HepG2 (cell line): ENCODE measurements around the gene RABEP2. TPM values are rescaled to one million over a fixed set of nuclear protein-coding genes. Genes with fewer than 3 reads are reported as not detected.

Experiments used
- ATAC-seq: fragments of 200-7000 bp; cut with Tn5 transposase; 3 replicates; pipeline ENCODE4 v1.9.1; 2020; ENCODE audit warnings: mild to moderate bottlenecking, moderate library complexity
- BruUV-seq: library from RNA; stranded (reverse); fragments of 400-500 nt; replicated peaks from 2 replicates; lab custom pipeline; 2021; lab: Mats Ljungman, UMichigan
- CTCF ChIA-PET: fragments of 300-600 bp; formaldehyde crosslinking; extraction: SDS; loops from one replicate; lab custom pipeline; 2021; ENCODE audit warnings: low total read pairs, inconsistent platforms, low intra/inter-chr PET ratio; lab: Yijun Ruan, JAX
- POLR2A ChIA-PET: fragments of 350-600 bp; sonication (Branson Sonifier 250); formaldehyde crosslinking; loops from one replicate; lab custom pipeline; 2020; ENCODE audit warnings: antibody characterized with exemption, inconsistent platforms; lab: Yijun Ruan, JAX
- DNase-seq: peaks from one replicate; pipeline ENCODE4 v3.0.0-alpha.2; 2015; ENCODE audit warnings: low spot score
- FAIRE-seq: peaks from 3 replicates; lab custom pipeline; 2011; peaks lifted over from hg19 to GRCh38; lab: Jason Lieb, UNC
- H2AFZ ChIP-seq: one replicate; pipeline ENCODE4 v1.6.1; 2011; ENCODE audit warnings: low read length, inconsistent platforms
- H3K27ac ChIP-seq: fragments of 300-600 bp; 3 replicates; pipeline ENCODE4 v1.8.0; 2011; ENCODE audit warnings: mixed run types, mild to moderate bottlenecking, mixed read lengths, low read length, inconsistent platforms; ENCODE audit not compliant: insufficient read depth; ENCODE audit errors: extremely low read length
- H3K27me3 ChIP-seq, 2 experiments: fragments of 200-600 bp in 1 of 2; 2 replicates in 1 of 2; 3 replicates in 1 of 2; pipeline versions ENCODE4 v1.6.0 to v1.8.0; 2011; ENCODE audit warnings: low read length in 2 of 2, mild to moderate bottlenecking in 2 of 2, moderate library complexity in 2 of 2, inconsistent platforms in 1 of 2; ENCODE audit not compliant: insufficient read depth in 2 of 2, control insufficient read depth in 1 of 2
- H3K36me3 ChIP-seq, 2 experiments: fragments of 200-600 bp in 1 of 2; replicated peaks in 1 of 2; 2 replicates in 1 of 2; 3 replicates in 1 of 2; pipeline versions ENCODE4 v1.5.1 to v1.8.0; 2011; ENCODE audit warnings: low read length in 2 of 2, inconsistent platforms in 1 of 2; ENCODE audit not compliant: insufficient read depth in 2 of 2, control insufficient read depth in 1 of 2
- H3K4me1 ChIP-seq: 2 replicates; pipeline ENCODE4 v1.5.1; 2012; ENCODE audit warnings: low read length, inconsistent platforms; ENCODE audit not compliant: insufficient read depth
- H3K4me2 ChIP-seq: 2 replicates; pipeline ENCODE4 v1.6.0; 2011; ENCODE audit warnings: low read depth, low read length, inconsistent platforms
- H3K4me3 ChIP-seq, 3 experiments: fragments of 200-600 bp in 1 of 3; sonication (generic), shearing (Covaris generic) in 1 of 3; replicated peaks in 1 of 3; 2 replicates each; pipeline ENCODE4 v1.5.1; 2011 to 2016; ENCODE audit warnings: low read length in 3 of 3, inconsistent platforms in 2 of 3, low read depth in 2 of 3, mild to moderate bottlenecking in 2 of 3, control low read depth in 1 of 3, mixed read lengths in 1 of 3; ENCODE audit not compliant: insufficient read depth in 1 of 3
- H3K79me2 ChIP-seq: one replicate; pipeline ENCODE4 v1.6.1; 2011; ENCODE audit warnings: low read length, inconsistent platforms; ENCODE audit not compliant: insufficient read depth
- H3K9ac ChIP-seq: 2 replicates; pipeline ENCODE4 v1.6.0; 2011; ENCODE audit warnings: mild to moderate bottlenecking, low read depth, low read length, inconsistent platforms; ENCODE audit not compliant: insufficient read depth
- H3K9me3 ChIP-seq: 2 replicates; pipeline ENCODE4 v1.5.1; 2012; ENCODE audit warnings: mild to moderate bottlenecking, low read length
- H4K20me1 ChIP-seq: 2 replicates; pipeline ENCODE4 v1.6.0; 2011; ENCODE audit warnings: inconsistent platforms, mild to moderate bottlenecking, low read length, moderate library complexity; ENCODE audit not compliant: insufficient read depth
- AGO2 ChIP-seq: fragments of 200-400 bp; formaldehyde crosslinking; optimal IDR thresholded peaks from 2 replicates; pipeline ENCODE3; 2017; ENCODE audit warnings: mild to moderate bottlenecking, low read depth, low read length, moderate library complexity
- RXRA ChIP-seq: sonication (generic); formaldehyde crosslinking; IDR thresholded peaks from 2 replicates; pipeline ENCODE4 v1.5.1; 2020; ENCODE audit warnings: missing genetic modification reagents
- ZBTB38 ChIP-seq: sonication (generic); formaldehyde crosslinking; IDR thresholded peaks from 2 replicates; pipeline ENCODE4 v1.5.1; 2020; ENCODE audit warnings: mild to moderate bottlenecking, missing genetic modification reagents
- ZIK1 ChIP-seq: sonication (generic); formaldehyde crosslinking; IDR thresholded peaks from 2 replicates; pipeline ENCODE4 v1.5.0; 2020; ENCODE audit warnings: mild to moderate bottlenecking, low read depth, missing genetic modification reagents, borderline replicate concordance
- ZNF335 ChIP-seq: sonication (generic); formaldehyde crosslinking; IDR thresholded peaks from 2 replicates; pipeline ENCODE4 v1.4.0; 2020; ENCODE audit warnings: missing genetic modification reagents
- ZNF446 ChIP-seq: sonication (generic); formaldehyde crosslinking; IDR thresholded peaks from 2 replicates; pipeline ENCODE4 v1.5.0; 2020; ENCODE audit warnings: mild to moderate bottlenecking, missing genetic modification reagents
- WGBS: methylation state at CpG from one replicate; pipeline ENCODE4 v1.1.6; 2017; ENCODE audit warnings: low lambda C conversion rate; 5-methylcytosine and 5-hydroxymethylcytosine counted together
- in situ Hi-C: cut with HindIII; loops from 2 replicates; pipeline ENCODE4 v1.10.0; 2017; ENCODE audit warnings: low pct_unique_long_range_greater_than_20kb; ENCODE audit not compliant: extremely low pct_ligation_motif_present
- intact Hi-C: fragments of 100-400 bp; cut with micrococcal nuclease; formaldehyde crosslinking; loops from one replicate; pipeline ENCODE4 v1.10.0; 2022; ENCODE audit not compliant: unreplicated experiment
- polyA plus RNA-seq, 8 experiments: library from polyadenylated mRNA; depleted of rRNA in 3 of 8; stranded (reverse) in 7 of 8; unstranded in 1 of 8; fragments of >200 nt; fragmentation: Illumina TruSeq in 4 of 8; extraction: Trizol in 4 of 8; gene quantifications; 2 replicates each; pipeline versions ENCODE4 v1.2.1 to v1.2.3, GENCODE V29; 2011 to 2016; ENCODE audit warnings: low read depth in 4 of 8, missing spikeins in 1 of 8, mixed read lengths in 1 of 8; ENCODE audit not compliant: insufficient read depth in 1 of 8
- total RNA-seq, 5 experiments: library from RNA; depleted of rRNA; stranded (reverse); fragments of >200 nt; fragmentation: Illumina TruSeq; extraction: Trizol; gene quantifications; 2 replicates each; pipeline ENCODE4 v1.2.3, GENCODE V29; 2016; ENCODE audit warnings: low read depth in 1 of 5
- TF ChIP-seq, protein P1 (sequence below): sonication (generic); formaldehyde crosslinking; IDR thresholded peaks from 2 replicates; pipeline ENCODE4 v1.5.1; 2020; ENCODE audit warnings: mild to moderate bottlenecking, missing genetic modification reagents, moderate library complexity
- TF ChIP-seq, protein P2 (sequence below): sonication (generic); formaldehyde crosslinking; IDR thresholded peaks from 2 replicates; pipeline ENCODE4 v1.4.0; 2020; ENCODE audit warnings: missing genetic modification reagents

RABEP2 gene
- total and polyA plus RNA-seq, 2 of the 13 experiments (the other 11 are each of a cell fraction or from before 2014, with no cell fraction given), result 10.8 to 18.4 TPM

DNA sequence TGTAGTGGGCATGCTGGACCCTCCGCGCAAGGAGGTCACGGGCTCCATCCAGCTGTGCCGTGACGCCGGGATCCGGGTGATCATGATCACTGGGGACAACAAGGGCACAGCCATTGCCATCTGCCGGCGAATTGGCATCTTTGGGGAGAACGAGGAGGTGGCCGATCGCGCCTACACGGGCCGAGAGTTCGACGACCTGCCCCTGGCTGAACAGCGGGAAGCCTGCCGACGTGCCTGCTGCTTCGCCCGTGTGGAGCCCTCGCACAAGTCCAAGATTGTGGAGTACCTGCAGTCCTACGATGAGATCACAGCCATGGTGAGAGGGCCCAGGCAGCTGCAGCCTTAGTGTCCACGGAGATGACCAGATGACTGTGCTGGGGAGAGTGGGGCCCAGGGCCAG is 24.4 kb downstream of the RABEP2 start:
- TF ChIP-seq, protein P1, sequence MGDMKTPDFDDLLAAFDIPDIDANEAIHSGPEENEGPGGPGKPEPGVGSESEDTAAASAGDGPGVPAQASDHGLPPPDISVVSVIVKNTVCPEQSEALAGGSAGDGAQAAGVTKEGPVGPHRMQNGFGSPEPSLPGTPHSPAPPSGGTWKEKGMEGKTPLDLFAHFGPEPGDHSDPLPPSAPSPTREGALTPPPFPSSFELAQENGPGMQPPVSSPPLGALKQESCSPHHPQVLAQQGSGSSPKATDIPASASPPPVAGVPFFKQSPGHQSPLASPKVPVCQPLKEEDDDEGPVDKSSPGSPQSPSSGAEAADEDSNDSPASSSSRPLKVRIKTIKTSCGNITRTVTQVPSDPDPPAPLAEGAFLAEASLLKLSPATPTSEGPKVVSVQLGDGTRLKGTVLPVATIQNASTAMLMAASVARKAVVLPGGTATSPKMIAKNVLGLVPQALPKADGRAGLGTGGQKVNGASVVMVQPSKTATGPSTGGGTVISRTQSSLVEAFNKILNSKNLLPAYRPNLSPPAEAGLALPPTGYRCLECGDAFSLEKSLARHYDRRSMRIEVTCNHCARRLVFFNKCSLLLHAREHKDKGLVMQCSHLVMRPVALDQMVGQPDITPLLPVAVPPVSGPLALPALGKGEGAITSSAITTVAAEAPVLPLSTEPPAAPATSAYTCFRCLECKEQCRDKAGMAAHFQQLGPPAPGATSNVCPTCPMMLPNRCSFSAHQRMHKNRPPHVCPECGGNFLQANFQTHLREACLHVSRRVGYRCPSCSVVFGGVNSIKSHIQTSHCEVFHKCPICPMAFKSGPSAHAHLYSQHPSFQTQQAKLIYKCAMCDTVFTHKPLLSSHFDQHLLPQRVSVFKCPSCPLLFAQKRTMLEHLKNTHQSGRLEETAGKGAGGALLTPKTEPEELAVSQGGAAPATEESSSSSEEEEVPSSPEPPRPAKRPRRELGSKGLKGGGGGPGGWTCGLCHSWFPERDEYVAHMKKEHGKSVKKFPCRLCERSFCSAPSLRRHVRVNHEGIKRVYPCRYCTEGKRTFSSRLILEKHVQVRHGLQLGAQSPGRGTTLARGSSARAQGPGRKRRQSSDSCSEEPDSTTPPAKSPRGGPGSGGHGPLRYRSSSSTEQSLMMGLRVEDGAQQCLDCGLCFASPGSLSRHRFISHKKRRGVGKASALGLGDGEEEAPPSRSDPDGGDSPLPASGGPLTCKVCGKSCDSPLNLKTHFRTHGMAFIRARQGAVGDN, result peak; percentile 30; the same call in 1 of the 2 replicates
- TF ChIP-seq ZNF446 (CRISPR knock-in tag) (no peak), ZBTB38 (0 out of 2 replicates have a peak, but pooled peaks have one; percentile 63), ZNF335 (CRISPR knock-in tag) (no peak), ZIK1 (no peak), RXRA (CRISPR knock-in tag) (0 out of 2 replicates have a peak, but pooled peaks have one; percentile 31), AGO2 (peak; percentile 83)
- TF ChIP-seq, protein P2, sequence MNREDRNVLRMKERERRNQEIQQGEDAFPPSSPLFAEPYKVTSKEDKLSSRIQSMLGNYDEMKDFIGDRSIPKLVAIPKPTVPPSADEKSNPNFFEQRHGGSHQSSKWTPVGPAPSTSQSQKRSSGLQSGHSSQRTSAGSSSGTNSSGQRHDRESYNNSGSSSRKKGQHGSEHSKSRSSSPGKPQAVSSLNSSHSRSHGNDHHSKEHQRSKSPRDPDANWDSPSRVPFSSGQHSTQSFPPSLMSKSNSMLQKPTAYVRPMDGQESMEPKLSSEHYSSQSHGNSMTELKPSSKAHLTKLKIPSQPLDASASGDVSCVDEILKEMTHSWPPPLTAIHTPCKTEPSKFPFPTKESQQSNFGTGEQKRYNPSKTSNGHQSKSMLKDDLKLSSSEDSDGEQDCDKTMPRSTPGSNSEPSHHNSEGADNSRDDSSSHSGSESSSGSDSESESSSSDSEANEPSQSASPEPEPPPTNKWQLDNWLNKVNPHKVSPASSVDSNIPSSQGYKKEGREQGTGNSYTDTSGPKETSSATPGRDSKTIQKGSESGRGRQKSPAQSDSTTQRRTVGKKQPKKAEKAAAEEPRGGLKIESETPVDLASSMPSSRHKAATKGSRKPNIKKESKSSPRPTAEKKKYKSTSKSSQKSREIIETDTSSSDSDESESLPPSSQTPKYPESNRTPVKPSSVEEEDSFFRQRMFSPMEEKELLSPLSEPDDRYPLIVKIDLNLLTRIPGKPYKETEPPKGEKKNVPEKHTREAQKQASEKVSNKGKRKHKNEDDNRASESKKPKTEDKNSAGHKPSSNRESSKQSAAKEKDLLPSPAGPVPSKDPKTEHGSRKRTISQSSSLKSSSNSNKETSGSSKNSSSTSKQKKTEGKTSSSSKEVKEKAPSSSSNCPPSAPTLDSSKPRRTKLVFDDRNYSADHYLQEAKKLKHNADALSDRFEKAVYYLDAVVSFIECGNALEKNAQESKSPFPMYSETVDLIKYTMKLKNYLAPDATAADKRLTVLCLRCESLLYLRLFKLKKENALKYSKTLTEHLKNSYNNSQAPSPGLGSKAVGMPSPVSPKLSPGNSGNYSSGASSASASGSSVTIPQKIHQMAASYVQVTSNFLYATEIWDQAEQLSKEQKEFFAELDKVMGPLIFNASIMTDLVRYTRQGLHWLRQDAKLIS, result no peak
- TF ChIP-seq, all 625 proteins: peak for 4
- no peaks in the 10 kb centered on the region for H4K20me1 ChIP-seq
- peaks cover 7% of the 10 kb centered on the region for H3K4me1 ChIP-seq
- no peaks in the 10 kb centered on the region for H3K27me3 ChIP-seq
- in situ Hi-C loops, result no loop called here
- H3K9me3 ChIP-seq, result no peaks in the 10 kb centered on the region
- no peak overlapping the region for H3K4me3 ChIP-seq
- DNase-seq (no peak), ATAC-seq (no peak), FAIRE-seq (no peak)
- H2AFZ ChIP-seq, result no peak overlapping the region
- no TSS peak for BruUV-seq
- intact Hi-C loops, result no loop called here
- no peak overlapping the region for H3K9ac ChIP-seq
- 96% methylated on average over 25 of the region's 25 CpGs for WGBS
- H3K27ac ChIP-seq, result no peak overlapping the region
- no peak overlapping the region for H3K4me2 ChIP-seq
- POLR2A ChIA-PET, result no interaction called here
- CTCF ChIA-PET, result no interaction called here
- no peaks in the 10 kb centered on the region for H3K79me2 ChIP-seq
- H3K36me3 ChIP-seq, result peaks cover 12 to 15% of the 10 kb centered on the region in 2 experiments
